HG03520 (cell line): ENCODE measurements around the gene TM4SF5.
"Not testable (repeated sequence)": the region's sequence is repeated elsewhere in the genome, so short reads cannot be mapped to it uniquely, and the experiment has no call there.

Source experiments
- ATAC-seq: cut with Tn5 transposase; IDR thresholded peaks from one replicate; pipeline ENCODE4 v1.9.1; 2021; ENCODE audit warnings: mild to moderate bottlenecking, moderate library complexity; ENCODE audit not compliant: unreplicated experiment

The TM4SF5 gene

DNA sequence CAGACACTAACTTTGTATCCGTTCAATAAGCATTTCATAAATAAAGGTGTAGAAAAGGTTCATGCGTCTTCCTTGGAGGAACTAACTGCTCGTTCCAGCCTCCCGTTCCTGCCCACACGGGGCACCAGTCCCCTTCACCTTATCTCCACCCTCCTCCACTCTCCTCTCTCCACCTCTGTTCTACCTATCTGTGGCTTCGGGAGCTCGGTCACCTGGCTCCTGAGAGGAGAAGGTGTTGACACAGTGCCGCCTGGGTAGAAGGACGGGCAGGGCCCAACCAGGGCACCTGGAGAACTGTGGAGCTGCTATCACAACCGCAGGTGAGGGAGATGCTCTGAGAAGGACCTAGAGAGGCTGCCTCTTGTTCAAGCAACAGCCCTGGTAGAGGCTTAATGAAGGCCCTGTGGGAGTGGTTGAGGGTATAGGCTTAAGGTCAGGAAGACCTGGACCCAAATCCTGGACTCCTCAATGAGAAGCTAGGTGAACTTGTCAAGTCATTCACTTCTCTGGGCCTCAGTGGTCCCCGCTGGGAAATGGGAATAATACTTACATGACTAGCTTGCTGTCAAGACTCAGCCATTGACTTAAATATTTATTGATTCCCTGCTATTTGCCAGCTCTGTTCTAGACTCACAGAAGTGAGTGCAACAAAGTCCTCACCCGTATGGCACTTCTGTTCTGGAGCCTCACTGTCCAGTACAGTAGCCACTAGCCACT, 51.8 kb downstream of the TM4SF5 start:
- ATAC-seq = no peak

DNA sequence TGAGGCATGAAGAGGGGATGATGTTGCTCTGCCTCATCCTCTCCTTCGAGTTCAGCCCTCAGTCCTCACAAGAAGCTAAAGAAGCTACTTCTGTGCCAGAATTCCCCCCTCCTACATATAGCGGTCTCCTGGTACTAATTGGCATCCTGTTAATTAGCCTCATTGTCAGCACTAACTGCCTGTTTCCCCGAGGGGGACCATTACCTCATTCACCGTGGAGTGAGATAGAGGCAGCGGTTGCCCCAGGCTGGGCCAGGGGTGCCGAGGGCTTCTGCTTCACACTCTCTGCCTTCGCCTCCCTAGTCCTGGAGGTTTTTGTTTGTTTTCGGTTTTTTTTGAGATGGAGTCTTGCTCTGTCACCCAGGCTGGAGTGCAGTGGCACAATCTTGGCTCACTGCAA, 55.7 kb downstream of the TM4SF5 start:
- no peak for ATAC-seq

DNA sequence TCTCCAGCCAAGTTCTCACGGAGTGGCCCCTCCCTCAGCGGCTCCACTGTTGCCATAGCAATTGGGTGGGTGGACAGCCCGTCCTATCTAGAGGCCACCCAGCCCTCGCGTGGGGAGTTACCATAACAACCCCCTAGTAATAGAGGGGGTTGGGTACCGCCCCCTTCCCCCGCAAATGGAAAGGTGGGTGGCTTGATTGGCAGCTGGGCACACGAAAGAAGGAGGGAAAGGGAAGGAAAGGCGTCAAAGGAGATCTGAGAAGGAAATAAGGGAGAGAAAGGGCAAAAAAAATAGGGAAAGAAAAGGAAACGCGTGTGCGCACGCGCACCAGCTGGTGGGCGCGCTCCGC, 61.1 kb downstream of the TM4SF5 start:
- ATAC-seq = not testable (repeated sequence)
